CD4-positive, alpha-beta T cell treated with Interleukin-2 at 100 ng/mL for 4 hours (primary cell): ENCODE measurements around the gene CEPT1.
"Not testable (repeated sequence)": the region's sequence is repeated elsewhere in the genome, so short reads cannot be mapped to it uniquely, and the experiment has no call there.

Experiments used
- DNase-seq: peaks from one replicate; pipeline ENCODE4 v3.0.0-alpha.2; 2020; ENCODE audit warnings: low spot score

The CEPT1 gene

GRCh38 chr1:111139956-111140679 lies at the start of gene CEPT1, which contains the start of gene DRAM2:
TSS of gene CEPT1 (plus strand) at chr1:111140223. CDS start at chr1:111147715, 7,492 bp downstream.
TSS of gene DRAM2 (minus strand) at chr1:111140093. CDS start at chr1:111131554, 8,539 bp downstream.
- peak; percentile 94 for DNase-seq

GRCh38 chr1:111095421-111095820 lies 44.6 kb upstream of the CEPT1 start:
- not testable (repeated sequence) for DNase-seq

GRCh38 chr1:111097356-111098099 lies 42.5 kb upstream of the CEPT1 start:
- DNase-seq = no peak

GRCh38 chr1:111099289-111099688 lies 40.7 kb upstream of the CEPT1 start:
- no peak for DNase-seq

GRCh38 chr1:111101854-111102642 lies 38.0 kb upstream of the CEPT1 start:
- DNase-seq = no peak

- DNase-seq = no peak
Measured at GRCh38 chr1:111104981-111105380, 35.0 kb upstream of the CEPT1 start.

- DNase-seq = no peak
Measured at GRCh38 chr1:111110197-111110899, 29.7 kb upstream of the CEPT1 start.

GRCh38 chr1:111116496-111116895 lies 23.5 kb upstream of the CEPT1 start:
- DNase-seq = no peak

- no peak for DNase-seq
Measured at GRCh38 chr1:111126354-111126753, 13.7 kb upstream of the CEPT1 start.

GRCh38 chr1:111127923-111128643 lies 11.9 kb upstream of the CEPT1 start:
- no peak for DNase-seq

- no peak for DNase-seq
Measured at GRCh38 chr1:111129376-111129775, 10.6 kb upstream of the CEPT1 start.

- DNase-seq = no peak
Measured at GRCh38 chr1:111131693-111132092, 8.3 kb upstream of the CEPT1 start.

- DNase-seq = no peak
Measured at GRCh38 chr1:111133866-111134265, 6.2 kb upstream of the CEPT1 start.

GRCh38 chr1:111139324-111139955 lies 583 bp upstream of the CEPT1 start:
- DNase-seq = peak; percentile 25

GRCh38 chr1:111140680-111140967 lies 601 bp downstream of the CEPT1 start:
- no peak for DNase-seq

GRCh38 chr1:111141245-111142220 lies 1.5 kb downstream of the CEPT1 start:
- no peak for DNase-seq

- no peak for DNase-seq
Measured at GRCh38 chr1:111142356-111142975, 2.4 kb downstream of the CEPT1 start.

- DNase-seq = no peak
Measured at GRCh38 chr1:111145542-111145941, 5.5 kb downstream of the CEPT1 start.
